NCI-H69 (cell line): ENCODE measurements around the gene OTOS.

ENCODE experiments used
- DNase-seq: peaks from one replicate; lab custom pipeline; 2025; lab: John Stamatoyannopoulos, UW

The OTOS gene

GRCh38 chr2:240140511-240140910 lies at the start of gene OTOS:
TSS of gene OTOS (minus strand) at chr2:240140658. CDS start at chr2:240140326, 332 bp downstream.
- no peak for DNase-seq

GRCh38 chr2:240189686-240190085 lies 49.2 kb upstream of the OTOS start:
- no peak for DNase-seq

- DNase-seq: no peak
These were observed 47.6 kb upstream of the OTOS start for GRCh38 chr2:240187989-240188590.

DNA sequence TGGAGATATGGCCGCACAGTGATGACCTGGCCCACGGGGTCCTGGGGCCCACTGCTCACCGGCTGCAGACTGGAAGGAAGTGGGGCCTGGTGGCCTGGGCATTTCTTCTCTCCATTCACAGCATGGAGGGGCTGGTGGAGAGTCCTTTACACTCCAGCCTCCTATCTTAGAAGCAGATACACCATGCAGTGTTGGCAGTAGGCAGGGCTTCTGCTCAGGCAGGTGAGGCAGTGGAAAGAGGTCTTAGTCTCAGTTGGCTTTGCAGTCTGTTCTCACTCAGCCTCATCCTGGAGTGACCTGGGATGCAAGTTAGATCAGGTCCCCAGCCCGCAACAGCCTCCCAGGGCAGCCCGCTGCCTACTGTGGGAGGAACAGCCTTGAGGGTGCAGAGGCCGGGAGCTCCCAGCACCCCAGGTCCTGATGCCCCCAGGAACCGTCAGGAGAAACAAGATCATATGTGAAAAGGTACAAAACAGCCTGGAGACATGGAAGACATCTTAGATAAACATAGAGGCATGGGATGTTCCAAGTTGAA lies 45.8 kb upstream of the OTOS start:
- no peak for DNase-seq

DNA sequence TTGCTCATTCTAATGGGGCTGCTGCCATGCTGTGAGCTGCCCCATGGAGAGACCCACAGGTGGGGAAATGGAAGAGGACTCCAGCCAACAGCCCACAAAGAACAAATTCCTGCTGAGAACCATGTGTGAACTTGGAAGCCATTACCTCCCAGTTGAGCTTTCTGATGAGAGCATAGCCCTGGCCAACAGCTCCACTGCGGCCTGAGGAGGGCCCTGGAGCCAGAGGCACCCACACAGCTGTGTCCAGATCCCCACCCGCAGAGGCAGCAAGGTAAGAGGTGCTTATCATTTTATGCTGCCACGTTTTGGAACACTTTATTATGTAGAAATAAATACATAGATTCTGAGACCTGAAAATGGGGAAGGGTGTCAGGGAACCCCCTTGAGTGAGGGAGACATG lies 44.2 kb upstream of the OTOS start:
- no peak for DNase-seq

DNA sequence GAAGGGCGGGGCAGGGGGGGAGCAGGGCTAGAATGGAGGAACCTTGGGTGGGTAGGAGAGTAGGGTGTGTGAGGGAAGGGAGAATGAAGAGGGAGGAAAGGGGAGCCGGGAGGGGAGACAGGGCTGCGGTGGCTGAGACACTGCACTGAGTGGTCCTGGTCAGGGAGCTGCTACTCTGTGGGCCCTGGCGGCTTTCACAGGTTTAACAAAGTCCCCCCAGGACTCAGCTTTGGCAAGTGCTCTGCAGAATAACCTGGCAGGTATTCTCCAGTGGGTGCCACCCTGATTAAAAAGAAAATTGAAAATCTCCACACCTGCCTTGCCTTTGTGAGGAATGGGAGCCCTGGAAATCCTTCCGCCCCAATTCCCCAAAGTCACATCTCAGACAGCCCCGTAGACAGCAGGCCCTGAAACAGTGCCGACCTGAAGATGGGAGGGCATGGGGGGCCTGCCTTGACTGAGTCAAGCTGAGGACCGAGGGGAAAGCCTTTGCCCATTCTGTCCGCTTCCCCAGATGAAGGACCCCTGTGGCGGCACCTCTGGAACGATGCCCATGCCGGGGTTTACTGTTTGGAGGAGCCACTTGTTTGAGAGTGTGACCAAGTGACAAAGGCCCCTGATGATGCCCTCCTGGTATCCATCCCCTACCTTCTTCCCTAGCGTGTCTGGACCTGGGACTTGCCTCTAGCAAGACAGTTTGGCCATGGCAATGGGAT lies 43.6 kb upstream of the OTOS start:
- DNase-seq: no peak

- DNase-seq: no peak
These were observed 42.8 kb upstream of the OTOS start for GRCh38 chr2:240183006-240183874.

- DNase-seq: no peak
These were observed 42.0 kb upstream of the OTOS start for GRCh38 chr2:240182476-240182875.

- DNase-seq: no peak
These were observed 41.5 kb upstream of the OTOS start for GRCh38 chr2:240182001-240182400.

- DNase-seq: no peak
These were observed 39.6 kb upstream of the OTOS start for GRCh38 chr2:240179941-240180666.

DNA sequence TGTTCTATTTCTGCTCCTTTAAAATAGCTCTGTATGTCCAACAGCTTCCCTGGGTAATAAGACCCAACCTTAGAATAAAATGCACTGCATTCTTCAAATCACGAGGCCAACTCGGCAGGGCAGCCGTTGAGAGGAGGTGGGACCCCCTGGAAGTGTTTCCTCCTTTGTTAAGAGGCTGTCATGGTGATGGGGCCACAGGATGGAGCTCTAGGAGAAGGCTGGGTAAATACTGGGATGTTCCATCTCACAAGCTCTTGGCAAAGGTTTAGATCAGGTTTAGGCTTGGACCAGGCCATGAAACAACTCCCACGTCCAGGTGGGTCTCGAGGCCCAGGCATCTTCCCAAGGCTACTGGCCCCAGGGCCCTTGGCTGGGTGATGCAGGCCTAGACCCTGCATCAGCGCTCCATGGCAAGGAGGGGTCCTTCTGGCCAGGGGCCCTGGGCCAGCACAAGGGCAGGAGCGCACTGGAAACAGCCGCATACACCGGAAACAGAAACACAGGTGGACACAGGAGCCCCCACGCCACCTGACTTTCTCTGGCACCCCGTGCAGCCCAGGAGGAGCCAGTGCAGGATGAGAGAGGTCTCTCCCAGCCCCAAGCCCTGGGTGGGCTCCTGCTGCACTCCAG lies 38.8 kb upstream of the OTOS start:
- no peak for DNase-seq

DNA sequence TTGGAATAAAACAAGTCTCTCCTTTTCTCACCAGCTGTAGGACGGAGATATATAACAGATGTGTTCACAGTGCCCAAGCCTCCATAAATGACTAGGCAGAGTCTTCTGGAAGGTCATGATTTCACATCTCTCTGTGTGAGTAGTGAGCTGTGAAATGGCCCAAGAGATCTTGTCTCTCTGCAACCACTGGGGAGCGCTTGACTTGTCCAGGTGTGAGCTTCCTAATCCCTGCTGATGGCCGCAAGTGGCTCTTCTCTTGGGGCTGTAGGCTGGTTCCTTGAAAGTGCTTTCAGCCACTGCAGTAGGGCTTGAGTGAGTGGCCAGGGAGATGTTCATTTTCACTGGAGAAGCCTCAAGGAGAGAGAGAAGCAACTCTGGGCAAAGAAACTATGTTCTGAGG lies 38.1 kb upstream of the OTOS start:
- DNase-seq: no peak

DNA sequence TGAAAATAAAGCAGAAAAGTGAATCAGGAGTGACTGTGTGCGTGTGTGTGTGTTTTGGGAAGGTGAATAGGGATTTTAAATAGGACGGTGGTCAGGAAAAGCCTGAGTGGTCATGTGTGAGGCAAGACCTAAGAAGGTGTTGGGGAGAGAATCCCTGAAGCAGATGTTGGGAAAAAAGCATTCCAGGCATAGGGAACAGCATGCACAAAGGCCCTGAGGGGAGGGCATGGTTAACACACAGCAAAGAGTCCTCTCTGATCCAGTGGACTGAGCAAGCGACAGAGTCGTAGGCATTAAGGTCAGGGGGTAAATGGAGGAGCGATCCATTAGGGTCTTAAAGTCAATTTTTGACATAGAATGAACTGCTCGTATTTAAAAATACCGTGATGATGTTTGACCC lies 34.0 kb upstream of the OTOS start:
- DNase-seq: no peak

DNA sequence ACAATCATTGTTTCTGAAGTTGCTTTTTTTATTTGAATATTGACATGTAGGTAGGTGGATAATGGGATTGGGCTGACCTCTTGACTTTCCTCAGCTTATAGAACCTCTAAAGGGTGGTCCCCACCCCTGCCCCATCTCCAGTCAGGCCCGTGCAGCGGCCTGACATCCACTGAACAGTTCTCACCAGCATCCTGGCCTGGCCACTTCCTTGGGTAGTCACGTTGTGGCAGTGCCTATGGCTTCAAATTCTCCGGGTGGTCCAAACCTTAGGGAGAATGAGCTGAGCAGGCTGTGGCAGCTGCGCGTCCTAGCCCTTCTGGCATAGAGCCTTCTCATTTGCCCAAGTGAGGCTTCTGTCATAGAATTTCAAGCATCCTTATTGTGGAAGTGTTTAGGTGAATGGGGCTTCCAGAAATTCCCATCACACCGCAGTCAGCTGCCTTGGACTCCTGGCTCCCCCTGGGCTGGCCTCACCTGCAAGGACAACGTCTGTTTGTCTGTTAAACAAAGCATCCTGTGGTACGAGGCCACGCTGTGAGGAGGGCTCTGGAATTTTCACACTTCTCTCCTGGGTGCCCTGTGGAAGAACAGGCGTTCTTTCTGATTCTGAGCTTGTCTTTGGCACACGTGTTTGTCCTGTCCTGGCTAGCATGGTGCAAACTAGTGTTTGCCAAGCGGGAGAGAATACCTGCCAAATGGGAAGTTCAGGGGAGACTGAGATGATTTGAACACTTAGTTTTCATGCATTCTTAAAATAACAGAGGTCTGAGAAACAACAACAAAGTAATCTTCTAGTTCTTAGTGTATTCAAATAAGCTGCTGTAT lies 31.8 kb upstream of the OTOS start:
- DNase-seq: no peak

- no peak for DNase-seq
These were observed 30.4 kb upstream of the OTOS start for GRCh38 chr2:240170883-240171282.

DNA sequence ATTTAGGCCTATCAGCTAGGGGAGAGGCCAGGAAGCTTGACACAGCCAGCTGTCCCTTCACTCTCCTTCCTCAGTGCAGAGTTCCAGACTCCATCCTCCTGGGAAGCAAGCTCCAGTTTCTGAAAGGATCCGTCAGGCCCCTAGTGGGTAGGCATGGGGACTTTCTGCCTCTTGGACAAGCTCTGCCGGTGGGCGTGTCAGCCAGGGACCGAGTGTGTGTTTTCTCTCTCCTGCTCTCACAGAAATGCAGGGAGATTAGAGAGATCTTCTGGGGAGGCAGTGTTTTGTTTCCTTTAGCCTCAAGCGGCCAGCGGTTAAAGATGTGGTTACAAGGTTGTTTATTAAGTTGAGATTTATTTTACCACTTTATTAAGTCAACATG lies 29.9 kb upstream of the OTOS start:
- no peak for DNase-seq

DNA sequence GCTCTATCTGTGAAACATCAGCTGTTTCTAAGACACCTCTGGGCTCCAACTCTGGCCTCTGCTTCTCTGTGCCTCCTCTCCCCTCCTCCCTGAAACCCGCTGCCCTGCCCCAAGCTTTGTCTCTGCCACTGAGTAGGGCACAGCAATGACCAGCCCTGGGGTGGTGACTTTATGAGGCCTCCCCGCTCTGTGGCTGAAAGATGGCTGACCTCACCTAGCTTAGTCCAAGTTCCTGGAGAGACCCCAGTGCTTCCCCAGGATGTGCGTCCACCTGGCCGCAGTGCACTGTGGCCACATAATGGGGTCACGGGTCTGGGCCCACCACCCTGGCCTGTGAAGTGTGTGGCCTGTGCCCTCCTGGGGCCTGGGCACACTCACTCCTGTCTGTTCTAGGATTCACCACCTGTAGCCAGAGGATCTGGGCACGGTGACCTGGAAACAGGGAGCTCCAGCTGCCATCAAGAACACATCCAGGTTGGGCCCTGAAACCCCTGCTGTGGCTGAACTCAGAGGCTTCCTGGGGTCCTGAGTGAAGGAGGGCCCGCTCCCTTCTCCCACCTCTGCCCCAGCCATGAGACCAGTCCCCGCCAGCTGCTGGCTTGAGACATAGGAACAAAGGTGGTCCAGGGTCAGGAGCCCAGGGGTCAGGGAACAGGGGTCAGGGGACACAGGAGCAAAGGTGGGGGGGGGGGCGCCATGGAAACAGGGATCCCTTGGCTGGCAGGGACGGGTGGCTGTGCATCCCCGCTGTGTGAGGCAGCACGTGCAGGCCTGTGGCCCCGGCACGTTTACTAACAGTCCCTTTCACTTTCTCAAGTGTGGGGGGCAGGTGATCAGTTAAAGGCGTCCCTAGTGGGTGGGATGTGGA lies 29.3 kb upstream of the OTOS start:
- no peak for DNase-seq

DNA sequence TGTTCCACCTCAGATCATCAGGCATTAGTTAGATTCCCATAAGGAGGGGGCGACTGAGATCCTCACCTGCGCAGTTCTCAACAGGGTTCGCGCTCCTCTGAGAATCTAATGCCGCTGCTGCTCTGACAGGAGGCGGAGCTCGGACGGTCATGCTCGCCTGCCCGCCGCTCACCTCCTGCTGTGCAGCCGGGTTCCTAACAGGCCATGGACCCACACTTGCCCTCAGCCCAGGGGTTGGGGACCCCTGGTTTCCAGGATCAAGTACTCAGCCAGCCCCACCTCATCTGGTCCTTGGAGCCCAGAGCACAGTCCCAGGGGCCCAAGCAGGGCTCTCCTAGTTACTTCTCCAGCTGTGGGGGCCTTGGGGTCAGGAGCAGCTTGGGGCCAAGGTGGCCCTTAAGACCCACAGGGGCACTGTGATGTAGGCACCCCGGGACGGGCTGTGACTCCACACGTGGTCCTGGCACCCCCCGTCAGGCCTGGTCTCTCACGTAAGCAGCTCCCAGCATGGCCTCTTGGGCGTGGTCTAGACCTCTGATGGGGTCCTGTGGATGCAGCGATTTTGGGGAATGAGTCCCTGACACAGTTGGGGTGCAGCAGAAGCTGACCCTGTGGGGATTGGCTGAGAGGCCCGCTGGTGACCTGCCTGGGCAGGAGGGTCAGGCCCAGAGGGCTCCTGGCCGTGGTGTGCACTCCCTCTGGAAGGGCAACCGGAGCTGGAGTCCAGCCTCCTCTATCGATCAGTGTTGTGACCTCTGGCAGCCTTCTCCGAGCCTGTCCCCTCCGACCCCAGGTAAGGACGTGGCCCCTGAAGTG lies 28.3 kb upstream of the OTOS start:
- DNase-seq: no peak

- DNase-seq: no peak
These were observed 27.6 kb upstream of the OTOS start for GRCh38 chr2:240168041-240168440.
